ENCODE results near the gene ARHGAP11A.

The ARHGAP11A gene

GRCh38 chr15:32656496-32656895 is 41.2 kb downstream of the ARHGAP11A start:
- no peak for DNase-seq

- no peak for DNase-seq
Measured at GRCh38 chr15:32657198-32657883, 42.0 kb downstream of the ARHGAP11A start.

DNA sequence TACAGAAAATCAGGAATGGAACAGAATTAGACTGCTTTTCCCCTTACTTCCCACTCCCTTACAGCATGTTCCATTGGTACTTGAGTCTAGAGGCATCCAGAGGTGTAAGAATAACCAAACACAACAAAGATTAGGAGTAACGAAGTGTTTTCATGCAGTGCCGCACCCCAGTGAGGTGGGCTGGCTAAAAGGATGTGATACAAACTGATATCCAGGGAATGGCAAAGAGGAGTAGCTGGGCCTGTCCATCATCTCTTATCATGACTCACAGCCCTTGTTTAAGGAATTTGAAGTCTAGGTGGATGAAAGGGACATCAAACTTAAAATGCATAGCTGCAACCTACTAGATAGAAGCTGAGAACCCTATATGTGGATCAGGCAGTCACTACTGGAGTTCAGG is 42.6 kb downstream of the ARHGAP11A start:
- DNase-seq = no peak

DNA sequence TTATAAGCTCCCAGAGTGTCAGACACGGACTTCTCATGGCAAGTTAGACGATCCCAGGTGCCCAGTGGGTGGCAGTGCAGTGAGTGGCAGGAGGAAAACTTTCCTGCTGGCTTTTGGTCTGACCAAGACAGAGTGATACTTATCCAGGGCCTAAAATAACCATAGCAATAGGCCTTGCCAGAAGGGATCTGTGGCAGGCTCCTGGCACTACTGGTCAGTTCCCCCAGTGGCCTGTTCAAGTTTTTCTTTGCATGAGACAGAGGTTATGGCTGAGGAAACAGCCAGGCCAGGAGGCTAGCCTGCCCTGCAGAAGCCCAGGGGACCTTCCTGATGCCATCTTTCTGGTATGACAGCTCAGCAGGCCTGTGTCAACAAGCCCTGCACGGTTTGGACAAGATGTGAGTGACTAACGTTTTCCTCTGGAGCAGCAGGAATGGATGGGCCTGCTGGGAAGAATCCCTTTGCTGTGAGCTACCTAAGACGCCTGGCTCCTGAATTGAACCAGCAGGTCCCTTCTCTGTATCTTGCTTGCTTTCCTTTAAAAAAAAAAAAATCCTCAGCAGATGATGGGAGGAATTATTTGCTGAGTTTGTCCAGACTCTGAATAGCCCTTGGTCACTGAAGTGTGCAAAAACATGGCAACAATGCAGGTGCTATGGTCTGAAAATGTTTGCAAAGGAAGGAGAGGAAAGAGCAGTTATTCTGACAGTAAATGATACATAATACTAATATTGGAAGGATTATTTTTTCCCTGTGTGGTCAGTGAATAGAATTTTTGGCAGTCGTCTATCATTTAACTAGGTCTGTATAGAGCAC is 44.2 kb downstream of the ARHGAP11A start:
- peak; percentile 3 for DNase-seq

- no peak for DNase-seq
Measured at GRCh38 chr15:32663671-32664070, 48.4 kb downstream of the ARHGAP11A start.

- no peak for DNase-seq
Measured at GRCh38 chr15:32664796-32665195, 49.5 kb downstream of the ARHGAP11A start.

DNA sequence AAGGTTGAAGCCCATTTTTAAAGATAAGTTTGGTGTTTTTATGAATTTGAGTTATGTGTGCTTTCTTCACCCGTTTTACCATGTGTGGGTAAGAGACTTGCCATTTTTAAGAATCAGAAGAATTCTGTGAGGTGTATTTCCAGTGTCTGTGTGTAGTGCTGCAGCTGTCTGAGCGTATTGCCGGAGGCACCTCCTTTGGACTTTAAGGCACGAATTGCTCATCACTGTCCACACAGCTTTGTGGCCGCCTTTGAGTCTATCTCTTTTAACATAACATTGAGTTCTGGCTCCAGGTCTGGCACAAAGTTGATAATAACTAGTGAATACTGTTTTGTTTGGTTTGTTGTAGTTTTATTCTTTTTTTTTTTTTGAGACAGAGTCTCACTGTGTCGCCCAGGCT is 52.0 kb downstream of the ARHGAP11A start:
- DNase-seq = no peak

DNA sequence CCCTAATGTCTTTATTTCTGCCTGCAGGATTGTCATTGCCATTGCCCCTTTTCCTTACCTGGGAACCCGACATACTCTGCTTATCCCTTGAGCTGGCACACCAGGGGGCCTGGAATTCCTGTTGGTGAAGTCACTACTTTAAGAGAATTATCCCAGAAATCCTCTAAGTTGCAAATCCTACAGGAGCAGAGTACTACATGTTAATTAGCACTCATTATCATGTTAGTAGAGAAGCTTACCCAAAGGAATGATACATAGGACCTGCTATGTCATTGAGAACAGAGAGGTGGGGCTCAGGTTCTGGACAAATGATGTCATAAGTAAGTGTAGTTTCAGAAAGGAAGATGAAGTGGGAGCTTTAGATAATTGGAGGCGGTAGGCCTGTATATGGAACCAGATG is 53.6 kb downstream of the ARHGAP11A start:
- no peak for DNase-seq

DNA sequence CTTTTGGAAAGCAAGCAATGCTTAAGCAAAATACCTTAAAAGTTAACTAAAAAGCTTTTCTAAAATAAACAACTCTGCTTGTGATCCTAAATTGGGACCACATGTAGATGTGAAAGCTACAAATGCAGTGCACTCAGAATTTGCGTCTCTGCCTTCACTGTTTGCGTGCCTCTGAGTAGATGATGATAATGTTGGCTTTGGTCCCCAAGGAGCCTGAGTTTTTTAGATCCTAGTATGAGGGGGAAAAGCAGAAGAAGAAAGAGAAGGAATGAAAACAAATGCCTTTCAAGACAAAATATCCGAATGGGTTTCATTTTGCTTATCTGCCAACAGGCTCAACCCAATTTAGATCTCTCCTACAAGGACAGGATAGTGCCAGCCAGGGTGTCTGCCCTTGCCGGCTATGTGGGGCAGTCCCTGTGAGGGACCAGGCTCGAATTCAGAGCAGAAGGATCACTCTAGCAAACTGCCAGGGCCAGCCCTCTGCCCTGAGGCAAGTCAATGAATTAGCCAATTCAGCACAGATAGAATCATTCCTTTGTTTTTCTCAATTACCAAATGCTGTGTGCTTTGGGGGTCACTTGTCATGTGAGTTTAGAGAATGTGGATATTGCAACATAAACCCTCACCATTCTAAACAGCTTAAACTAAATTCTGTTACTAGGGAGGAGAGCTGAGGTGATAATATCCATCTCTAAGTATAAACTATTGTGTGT is 54.8 kb downstream of the ARHGAP11A start:
- no peak for DNase-seq

DNA sequence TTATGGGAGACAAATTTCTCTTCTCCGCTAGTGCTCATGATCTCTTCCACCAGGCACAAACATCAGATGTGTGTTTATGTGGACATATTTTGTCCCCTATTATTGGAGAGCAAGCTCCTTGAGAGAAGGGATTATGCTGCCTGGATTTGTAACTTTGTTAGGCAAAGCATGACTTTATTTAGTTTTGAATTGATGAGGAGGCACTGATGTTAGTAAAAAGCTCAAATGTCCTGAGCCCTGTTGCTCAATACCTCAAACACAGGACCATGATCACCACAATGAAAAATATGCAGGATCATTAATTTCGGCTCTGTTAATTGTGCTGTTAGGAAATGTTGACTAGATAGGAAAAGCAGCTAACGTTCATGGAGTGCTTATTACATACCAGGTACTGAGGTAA is 55.3 kb downstream of the ARHGAP11A start:
- no peak for DNase-seq

GRCh38 chr15:32671339-32672325 is 56.3 kb downstream of the ARHGAP11A start:
- DNase-seq = no peak

GRCh38 chr15:32674681-32675080 is 59.4 kb downstream of the ARHGAP11A start:
- DNase-seq = no peak

DNA sequence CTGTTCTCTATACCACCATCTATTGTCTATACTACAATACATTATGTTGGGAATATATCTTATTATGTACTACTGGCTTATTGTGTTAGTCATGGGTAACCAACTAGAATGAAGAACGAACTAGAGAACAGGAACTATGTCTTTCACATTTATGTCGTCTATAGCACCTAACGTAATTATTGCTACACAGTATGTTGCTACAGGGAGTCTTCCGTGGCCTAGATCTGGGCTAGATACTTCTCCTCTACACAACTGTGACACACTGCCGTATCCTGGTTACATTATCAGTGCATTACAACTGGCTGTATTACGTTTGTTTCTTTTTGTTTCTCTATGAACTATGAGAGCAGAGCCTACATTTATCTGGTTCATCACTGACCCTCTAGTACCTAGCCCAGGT is 60.2 kb downstream of the ARHGAP11A start:
- no peak for DNase-seq

DNA sequence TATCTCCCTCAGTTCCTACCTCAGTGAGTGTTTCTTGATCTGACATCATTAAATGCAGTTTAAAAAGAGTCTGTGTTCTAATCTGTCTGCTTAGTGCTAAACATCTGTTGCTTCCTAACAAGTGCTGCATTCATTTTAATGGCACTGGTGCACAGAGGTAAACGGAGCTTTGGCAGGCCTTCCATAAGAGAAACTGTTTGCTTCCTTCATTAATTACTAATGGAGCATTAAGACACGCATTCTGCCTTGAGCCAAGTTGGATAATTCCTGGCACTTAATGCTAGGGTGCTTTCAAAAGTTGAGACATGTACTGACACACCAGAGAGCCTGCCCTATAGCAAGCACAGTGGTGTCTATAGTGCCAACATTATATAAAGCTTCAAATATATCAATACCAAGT is 60.9 kb downstream of the ARHGAP11A start:
- DNase-seq = peak; percentile 35

DNA sequence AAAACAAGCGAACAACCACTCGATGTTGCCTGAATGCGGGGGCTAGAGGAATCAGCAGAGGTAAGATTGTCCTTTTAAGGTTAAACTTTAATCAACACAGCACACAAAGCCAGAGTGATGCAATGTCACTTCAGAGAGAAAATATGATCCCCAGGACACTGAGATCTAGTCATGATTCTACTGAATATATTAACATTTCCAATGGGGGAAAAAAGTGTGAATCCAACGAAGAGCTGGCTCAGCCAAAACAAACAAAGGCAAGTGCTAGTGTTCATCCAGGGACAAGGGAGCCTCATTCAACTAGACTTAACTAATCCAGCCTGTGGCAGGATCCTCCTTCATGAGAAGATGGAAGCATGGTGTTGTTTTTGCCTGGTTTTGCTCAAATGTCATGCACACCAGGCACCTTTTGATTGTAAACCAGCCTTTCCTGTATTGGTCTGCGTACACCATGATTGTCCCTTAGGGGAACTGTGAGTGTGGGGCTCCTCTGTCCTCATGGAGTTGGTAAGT is 62.0 kb downstream of the ARHGAP11A start:
- peak; percentile 89 for DNase-seq

DNA sequence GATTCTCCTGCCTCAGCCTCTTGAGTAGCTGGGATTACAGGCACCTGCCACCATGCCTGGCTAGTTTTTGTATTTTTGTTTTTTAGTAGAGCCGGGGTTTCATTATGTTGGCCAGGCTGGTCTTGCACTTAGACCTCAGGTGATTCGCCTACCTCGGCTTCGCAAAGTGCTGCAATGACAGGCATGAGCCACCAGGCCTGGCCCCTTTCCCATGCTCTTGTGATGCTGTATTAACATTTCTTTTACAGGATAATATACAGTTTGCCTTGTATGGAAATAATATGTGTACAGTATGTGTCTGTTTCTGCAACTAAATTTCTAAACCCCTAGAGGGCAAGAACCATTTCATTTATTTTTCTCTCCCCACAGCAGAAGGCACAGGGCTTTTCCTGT is 64.0 kb downstream of the ARHGAP11A start:
- DNase-seq = no peak

GRCh38 chr15:32682569-32682968 is 67.3 kb downstream of the ARHGAP11A start:
- no peak for DNase-seq

- no peak for DNase-seq
Measured at GRCh38 chr15:32682977-32683630, 67.8 kb downstream of the ARHGAP11A start.

GRCh38 chr15:32683906-32684584 is 68.7 kb downstream of the ARHGAP11A start:
- DNase-seq = no peak

- DNase-seq = no peak
Measured at GRCh38 chr15:32685576-32685975, 70.3 kb downstream of the ARHGAP11A start.

DNA sequence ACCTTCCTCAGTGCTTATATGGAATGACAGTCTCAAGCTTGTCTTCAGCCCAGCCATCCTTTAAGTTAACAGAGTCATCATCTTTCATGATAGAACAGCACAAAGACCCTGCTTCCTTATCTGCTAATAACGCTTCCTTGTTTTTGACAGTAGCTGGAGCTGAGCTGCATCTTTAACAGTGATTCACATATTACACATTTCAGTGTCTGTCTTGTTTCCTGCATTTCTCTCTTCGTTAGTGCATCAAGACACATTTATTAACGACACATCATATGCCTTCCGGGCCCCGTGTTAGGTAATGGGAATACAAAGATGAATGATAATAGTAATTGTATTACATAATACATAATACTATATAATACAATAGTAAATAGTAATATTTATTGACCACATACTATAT is 72.3 kb downstream of the ARHGAP11A start:
- DNase-seq = no peak

Data from NCI-H1092 treated with DMSO at 0.1 percent for 48 hours (cell line).